K562 (cell line): ENCODE results near the gene CBX8. TPM values are rescaled to one million over a fixed set of nuclear protein-coding genes. Genes with fewer than 3 reads are reported as not detected.

Source experiments
- MTA3 ChIP-seq: fragments of 450-650 bp; formaldehyde crosslinking; IDR thresholded peaks from 2 replicates; pipeline ENCODE4 v1.6.1; 2017; ENCODE audit warnings: mild to moderate bottlenecking, borderline replicate concordance
- RCOR1 ChIP-seq, 2 experiments: IDR thresholded peaks; 2 replicates each; pipeline ENCODE4 v1.6.1; 2012; ENCODE audit warnings: low read depth in 2 of 2, low read length in 2 of 2, borderline replicate concordance in 1 of 2, improper control_type of control experiment in 1 of 2
- TFAM ChIP-seq: fragments of 250-450 bp; sonication (Bioruptor Pico); conservative IDR thresholded peaks from 2 replicates; pipeline ENCODE4 v1.5.0; 2021; ENCODE audit warnings: mild to moderate bottlenecking, moderate library complexity
- ZNF830 ChIP-seq: fragments of 250-450 bp; sonication (Bioruptor Pico); IDR thresholded peaks from 2 replicates; pipeline ENCODE4 v1.5.0; 2021; ENCODE audit warnings: mild to moderate bottlenecking
- ZZZ3 ChIP-seq: fragments of 450-650 bp; IDR thresholded peaks from 2 replicates; pipeline ENCODE4 v1.6.1; 2016; ENCODE audit warnings: antibody characterized with exemption, mild to moderate bottlenecking, moderate library complexity
- polyA plus RNA-seq, 8 experiments: library from polyadenylated mRNA; depleted of rRNA in 4 of 8; stranded (reverse) in 5 of 8; unstranded in 3 of 8; fragments of >200 nt; fragmentation: Nextera tagmentation in 2 of 8; fragmentation: Illumina TruSeq in 1 of 8; extraction: Ambion mirVana in 2 of 8; extraction: Trizol in 1 of 8; gene quantifications; 2 replicates each; pipeline versions ENCODE4 v1.2.1 to v1.2.3, GENCODE V29; 2011 to 2014; ENCODE audit warnings: inconsistent platforms in 1 of 8, missing spikeins in 1 of 8
- total RNA-seq, 7 experiments: library from RNA; depleted of rRNA in 6 of 7; stranded (reverse); fragments of >200 nt in 6 of 7; fragmentation: Illumina TruSeq in 2 of 7; extraction: Trizol in 2 of 7; gene quantifications; 2 replicates each; pipeline versions ENCODE4 v1.2.1 to v1.2.3, GENCODE V29; 2011 to 2021; ENCODE audit warnings: low replicate concordance in 1 of 7
- TF ChIP-seq, protein P1 (sequence below): sonication (generic); formaldehyde crosslinking; IDR thresholded peaks from 2 replicates; pipeline ENCODE4 v1.8.0; 2022; ENCODE audit warnings: mild to moderate bottlenecking, missing genetic modification reagents
- TF ChIP-seq, protein P2 (sequence below): fragments of 250-450 bp; sonication (Bioruptor Pico); IDR thresholded peaks from 2 replicates; pipeline ENCODE4 v1.9.0; 2021; ENCODE audit warnings: mild to moderate bottlenecking
- TF ChIP-seq, protein P3 (sequence below): fragments of 250-450 bp; sonication (Bioruptor Pico); IDR thresholded peaks from 2 replicates; pipeline ENCODE4 v1.6.1; 2021; ENCODE audit warnings: mild to moderate bottlenecking
- TF ChIP-seq, protein P4 (sequence below): fragments of 150-350 bp; conservative IDR thresholded peaks from 2 replicates; pipeline ENCODE4 v1.6.1; 2014; ENCODE audit warnings: low read length

Gene CBX8
- total and polyA plus RNA-seq, 9 of the 15 experiments (the other 6 are each of a cell fraction or from before 2014, with no cell fraction given), result 0.08 to 11.9 (median 2.6) TPM

DNA sequence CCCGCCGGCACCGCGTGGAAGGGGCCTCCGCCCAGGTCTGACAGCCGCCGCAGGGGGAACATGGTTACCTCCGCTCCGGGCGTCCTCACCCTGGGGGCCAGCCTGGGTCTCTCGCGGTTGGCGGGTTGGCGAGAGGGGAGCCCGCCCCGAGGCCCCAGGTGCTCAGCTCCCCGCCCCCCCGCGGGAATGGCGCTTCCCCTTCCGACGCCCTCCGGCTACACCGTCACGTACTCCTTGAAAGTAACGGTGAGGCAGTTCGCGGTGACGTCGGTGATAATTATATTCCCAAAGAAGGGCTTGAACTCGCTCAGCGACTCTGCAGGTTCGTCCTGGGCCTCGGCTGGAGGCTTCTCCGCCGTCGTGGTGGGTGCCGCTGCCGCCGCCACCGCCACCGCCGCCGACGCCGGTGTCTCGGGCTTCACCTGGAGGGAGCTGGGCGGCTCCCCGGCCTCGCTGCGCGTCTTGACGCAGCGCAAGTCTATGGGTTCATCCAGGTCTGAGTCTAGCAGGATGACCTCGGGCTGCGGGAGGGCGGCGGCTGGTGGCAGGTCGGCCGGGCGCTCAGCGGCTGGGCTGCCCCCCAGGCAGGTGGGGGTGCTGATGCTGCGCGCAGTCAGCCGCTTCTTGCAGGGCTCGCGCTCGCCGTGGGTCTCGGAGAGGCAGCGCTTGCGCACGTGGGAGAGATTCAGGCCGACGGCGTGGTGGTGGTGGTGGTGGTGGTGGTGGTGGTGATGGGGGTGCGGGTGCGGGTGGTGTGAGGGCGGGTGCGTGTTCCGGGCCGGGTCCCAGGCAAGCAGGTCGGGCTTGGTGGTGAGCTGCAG, 37.1 kb upstream of the CBX8 start (continued):
- TF ChIP-seq, protein P1, sequence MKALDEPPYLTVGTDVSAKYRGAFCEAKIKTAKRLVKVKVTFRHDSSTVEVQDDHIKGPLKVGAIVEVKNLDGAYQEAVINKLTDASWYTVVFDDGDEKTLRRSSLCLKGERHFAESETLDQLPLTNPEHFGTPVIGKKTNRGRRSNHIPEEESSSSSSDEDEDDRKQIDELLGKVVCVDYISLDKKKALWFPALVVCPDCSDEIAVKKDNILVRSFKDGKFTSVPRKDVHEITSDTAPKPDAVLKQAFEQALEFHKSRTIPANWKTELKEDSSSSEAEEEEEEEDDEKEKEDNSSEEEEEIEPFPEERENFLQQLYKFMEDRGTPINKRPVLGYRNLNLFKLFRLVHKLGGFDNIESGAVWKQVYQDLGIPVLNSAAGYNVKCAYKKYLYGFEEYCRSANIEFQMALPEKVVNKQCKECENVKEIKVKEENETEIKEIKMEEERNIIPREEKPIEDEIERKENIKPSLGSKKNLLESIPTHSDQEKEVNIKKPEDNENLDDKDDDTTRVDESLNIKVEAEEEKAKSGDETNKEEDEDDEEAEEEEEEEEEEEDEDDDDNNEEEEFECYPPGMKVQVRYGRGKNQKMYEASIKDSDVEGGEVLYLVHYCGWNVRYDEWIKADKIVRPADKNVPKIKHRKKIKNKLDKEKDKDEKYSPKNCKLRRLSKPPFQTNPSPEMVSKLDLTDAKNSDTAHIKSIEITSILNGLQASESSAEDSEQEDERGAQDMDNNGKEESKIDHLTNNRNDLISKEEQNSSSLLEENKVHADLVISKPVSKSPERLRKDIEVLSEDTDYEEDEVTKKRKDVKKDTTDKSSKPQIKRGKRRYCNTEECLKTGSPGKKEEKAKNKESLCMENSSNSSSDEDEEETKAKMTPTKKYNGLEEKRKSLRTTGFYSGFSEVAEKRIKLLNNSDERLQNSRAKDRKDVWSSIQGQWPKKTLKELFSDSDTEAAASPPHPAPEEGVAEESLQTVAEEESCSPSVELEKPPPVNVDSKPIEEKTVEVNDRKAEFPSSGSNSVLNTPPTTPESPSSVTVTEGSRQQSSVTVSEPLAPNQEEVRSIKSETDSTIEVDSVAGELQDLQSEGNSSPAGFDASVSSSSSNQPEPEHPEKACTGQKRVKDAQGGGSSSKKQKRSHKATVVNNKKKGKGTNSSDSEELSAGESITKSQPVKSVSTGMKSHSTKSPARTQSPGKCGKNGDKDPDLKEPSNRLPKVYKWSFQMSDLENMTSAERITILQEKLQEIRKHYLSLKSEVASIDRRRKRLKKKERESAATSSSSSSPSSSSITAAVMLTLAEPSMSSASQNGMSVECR, result no peak
- TF ChIP-seq, protein P2, sequence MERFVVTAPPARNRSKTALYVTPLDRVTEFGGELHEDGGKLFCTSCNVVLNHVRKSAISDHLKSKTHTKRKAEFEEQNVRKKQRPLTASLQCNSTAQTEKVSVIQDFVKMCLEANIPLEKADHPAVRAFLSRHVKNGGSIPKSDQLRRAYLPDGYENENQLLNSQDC, result no peak
- TF ChIP-seq, protein P3, sequence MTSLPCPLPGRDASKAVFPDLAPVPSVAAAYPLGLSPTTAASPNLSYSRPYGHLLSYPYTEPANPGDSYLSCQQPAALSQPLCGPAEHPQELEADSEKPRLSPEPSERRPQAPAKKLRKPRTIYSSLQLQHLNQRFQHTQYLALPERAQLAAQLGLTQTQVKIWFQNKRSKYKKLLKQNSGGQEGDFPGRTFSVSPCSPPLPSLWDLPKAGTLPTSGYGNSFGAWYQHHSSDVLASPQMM (CRISPR knock-in tag), result no peak
- TF ChIP-seq RCOR1 (IDR thresholded peaks at IDR 0.05; ENCODE audit: borderline replicate concordance in 1 of 2, low read depth in 2 of 2, low read length in 2 of 2), result no peak
- TF ChIP-seq, protein P4, sequence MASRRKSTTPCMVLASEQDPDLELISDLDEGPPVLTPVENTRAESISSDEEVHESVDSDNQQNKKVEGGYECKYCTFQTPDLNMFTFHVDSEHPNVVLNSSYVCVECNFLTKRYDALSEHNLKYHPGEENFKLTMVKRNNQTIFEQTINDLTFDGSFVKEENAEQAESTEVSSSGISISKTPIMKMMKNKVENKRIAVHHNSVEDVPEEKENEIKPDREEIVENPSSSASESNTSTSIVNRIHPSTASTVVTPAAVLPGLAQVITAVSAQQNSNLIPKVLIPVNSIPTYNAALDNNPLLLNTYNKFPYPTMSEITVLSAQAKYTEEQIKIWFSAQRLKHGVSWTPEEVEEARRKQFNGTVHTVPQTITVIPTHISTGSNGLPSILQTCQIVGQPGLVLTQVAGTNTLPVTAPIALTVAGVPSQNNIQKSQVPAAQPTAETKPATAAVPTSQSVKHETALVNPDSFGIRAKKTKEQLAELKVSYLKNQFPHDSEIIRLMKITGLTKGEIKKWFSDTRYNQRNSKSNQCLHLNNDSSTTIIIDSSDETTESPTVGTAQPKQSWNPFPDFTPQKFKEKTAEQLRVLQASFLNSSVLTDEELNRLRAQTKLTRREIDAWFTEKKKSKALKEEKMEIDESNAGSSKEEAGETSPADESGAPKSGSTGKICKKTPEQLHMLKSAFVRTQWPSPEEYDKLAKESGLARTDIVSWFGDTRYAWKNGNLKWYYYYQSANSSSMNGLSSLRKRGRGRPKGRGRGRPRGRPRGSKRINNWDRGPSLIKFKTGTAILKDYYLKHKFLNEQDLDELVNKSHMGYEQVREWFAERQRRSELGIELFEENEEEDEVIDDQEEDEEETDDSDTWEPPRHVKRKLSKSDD, result no peak
- no peak for TF ChIP-seq ZZZ3
- TF ChIP-seq TFAM (CRISPR knock-in tag), result no peak
- no peak for TF ChIP-seq ZNF830 (CRISPR knock-in tag)
- peak; percentile 94 for TF ChIP-seq MTA3
